ENCODE measurements around the gene NEAT1. TPM values are rescaled to one million over a fixed set of nuclear protein-coding genes. Genes with fewer than 3 reads are reported as not detected.

NEAT1 gene
- total and polyA plus RNA-seq, 9 of the 15 experiments (the other 6 are each of a cell fraction or from before 2014, with no cell fraction given) = 20.1 to 389 (median 62.8) TPM

DNA sequence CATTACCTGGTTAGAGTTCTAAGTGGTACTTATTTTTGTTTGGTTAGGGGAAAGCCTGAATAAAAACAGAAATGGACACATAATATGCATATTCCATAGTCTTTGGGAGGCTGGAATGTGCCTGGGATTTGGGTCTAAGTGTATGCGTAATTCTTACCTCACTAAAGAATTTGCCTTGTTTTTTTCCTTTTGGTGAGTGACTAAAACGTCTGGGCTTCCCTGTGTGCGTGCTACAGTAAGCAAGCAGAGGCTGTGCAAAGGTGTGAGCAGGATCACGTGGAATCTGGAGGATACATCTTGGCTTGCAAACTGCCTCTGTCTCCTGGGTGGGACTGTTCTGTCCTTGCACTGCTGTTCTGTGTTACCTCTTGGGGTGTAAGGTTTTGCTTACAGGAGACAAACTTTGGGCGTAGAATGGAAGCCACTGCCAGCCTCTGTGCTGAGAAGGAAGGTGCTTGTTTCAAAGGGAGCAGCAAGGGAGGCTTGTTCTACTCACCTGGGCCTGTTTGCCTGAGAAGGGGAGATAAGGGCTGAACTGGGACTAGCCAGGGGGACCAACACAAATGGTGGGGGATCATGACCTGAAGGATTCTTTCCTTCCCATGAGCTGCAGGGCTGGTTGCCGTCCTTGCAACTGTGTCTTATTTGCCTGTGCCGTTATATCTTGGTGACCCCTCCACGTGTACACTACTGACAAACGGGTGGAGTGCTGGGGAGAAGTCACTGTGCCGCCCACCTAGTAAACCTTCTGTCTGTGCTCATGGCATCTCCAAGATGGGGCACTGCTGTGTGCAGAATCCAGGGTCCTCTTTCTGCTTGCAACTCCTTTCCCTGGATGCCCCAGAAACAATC, 4.5 kb downstream of the NEAT1 start (continued):
- TF ChIP-seq ZBTB26 (CRISPR knock-in tag; IDR thresholded peaks at IDR 0.05) (peak; percentile 87), ZNF280B (CRISPR knock-in tag; IDR thresholded peaks at IDR 0.05) (0 out of 2 replicates have a peak, but pooled peaks have one; percentile 35), ZFPM2 (CRISPR knock-in tag; IDR thresholded peaks at IDR 0.05) (0 out of 2 replicates have a peak, but pooled peaks have one; percentile 85), ERF (CRISPR knock-in tag; IDR thresholded peaks at IDR 0.05) (peak; percentile 89), HCFC1 (IDR thresholded peaks at IDR 0.05; ENCODE audit: low read depth, low read length) (peak; percentile 42; the same call in 1 of the 2 replicates), FUS (optimal IDR thresholded peaks at IDR 0.05; ENCODE audit: low read depth, low read length) (peak; percentile 99), RFX7 (CRISPR knock-in tag; IDR thresholded peaks at IDR 0.05) (peak; percentile 91), ZEB2 (IDR thresholded peaks at IDR 0.05) (peak; percentile 80), HDAC2 (IDR thresholded peaks at IDR 0.05) (no peak), HDAC6 (IDR thresholded peaks at IDR 0.05; ENCODE audit: low read depth, low read length) (peak; percentile 45; the same call in 1 of the 2 replicates), FOXP1 (CRISPR knock-in tag; IDR thresholded peaks at IDR 0.05) (0 out of 2 replicates have a peak, but pooled peaks have one; percentile 48), GTF2E2 (tag; IDR thresholded peaks at IDR 0.05) (0 out of 2 replicates have a peak, but pooled peaks have one; percentile 41), ZBTB7A (IDR thresholded peaks at IDR 0.05; ENCODE audit: borderline replicate concordance, control insufficient read depth, low read depth, low read length) (no peak), ZNF780A (CRISPR knock-in tag; IDR thresholded peaks at IDR 0.05) (peak; percentile 83), GABPB2 (CRISPR knock-in tag; conservative IDR thresholded peaks at IDR 0.05) (peak; percentile 81), FIP1L1 (IDR thresholded peaks at IDR 0.05; ENCODE audit: low read depth, low read length, poor library complexity, severe bottlenecking) (peak; percentile 99), TAF7 (tag; IDR thresholded peaks at IDR 0.05) (0 out of 2 replicates have a peak, but pooled peaks have one; percentile 9), HDGF (IDR thresholded peaks at IDR 0.05) (peak; percentile 69; the same call in 1 of the 2 replicates), SP1 (CRISPR knock-in tag; IDR thresholded peaks at IDR 0.05) (peak; percentile 89), ZC3H8 (IDR thresholded peaks at IDR 0.05) (0 out of 2 replicates have a peak, but pooled peaks have one; percentile 25)
- TF ChIP-seq, protein P1, sequence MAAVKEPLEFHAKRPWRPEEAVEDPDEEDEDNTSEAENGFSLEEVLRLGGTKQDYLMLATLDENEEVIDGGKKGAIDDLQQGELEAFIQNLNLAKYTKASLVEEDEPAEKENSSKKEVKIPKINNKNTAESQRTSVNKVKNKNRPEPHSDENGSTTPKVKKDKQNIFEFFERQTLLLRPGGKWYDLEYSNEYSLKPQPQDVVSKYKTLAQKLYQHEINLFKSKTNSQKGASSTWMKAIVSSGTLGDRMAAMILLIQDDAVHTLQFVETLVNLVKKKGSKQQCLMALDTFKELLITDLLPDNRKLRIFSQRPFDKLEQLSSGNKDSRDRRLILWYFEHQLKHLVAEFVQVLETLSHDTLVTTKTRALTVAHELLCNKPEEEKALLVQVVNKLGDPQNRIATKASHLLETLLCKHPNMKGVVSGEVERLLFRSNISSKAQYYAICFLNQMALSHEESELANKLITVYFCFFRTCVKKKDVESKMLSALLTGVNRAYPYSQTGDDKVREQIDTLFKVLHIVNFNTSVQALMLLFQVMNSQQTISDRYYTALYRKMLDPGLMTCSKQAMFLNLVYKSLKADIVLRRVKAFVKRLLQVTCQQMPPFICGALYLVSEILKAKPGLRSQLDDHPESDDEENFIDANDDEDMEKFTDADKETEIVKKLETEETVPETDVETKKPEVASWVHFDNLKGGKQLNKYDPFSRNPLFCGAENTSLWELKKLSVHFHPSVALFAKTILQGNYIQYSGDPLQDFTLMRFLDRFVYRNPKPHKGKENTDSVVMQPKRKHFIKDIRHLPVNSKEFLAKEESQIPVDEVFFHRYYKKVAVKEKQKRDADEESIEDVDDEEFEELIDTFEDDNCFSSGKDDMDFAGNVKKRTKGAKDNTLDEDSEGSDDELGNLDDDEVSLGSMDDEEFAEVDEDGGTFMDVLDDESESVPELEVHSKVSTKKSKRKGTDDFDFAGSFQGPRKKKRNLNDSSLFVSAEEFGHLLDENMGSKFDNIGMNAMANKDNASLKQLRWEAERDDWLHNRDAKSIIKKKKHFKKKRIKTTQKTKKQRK (IDR thresholded peaks at IDR 0.05; ENCODE audit: borderline replicate concordance, low read depth, low read length) = no peak
- TF ChIP-seq, protein P2, sequence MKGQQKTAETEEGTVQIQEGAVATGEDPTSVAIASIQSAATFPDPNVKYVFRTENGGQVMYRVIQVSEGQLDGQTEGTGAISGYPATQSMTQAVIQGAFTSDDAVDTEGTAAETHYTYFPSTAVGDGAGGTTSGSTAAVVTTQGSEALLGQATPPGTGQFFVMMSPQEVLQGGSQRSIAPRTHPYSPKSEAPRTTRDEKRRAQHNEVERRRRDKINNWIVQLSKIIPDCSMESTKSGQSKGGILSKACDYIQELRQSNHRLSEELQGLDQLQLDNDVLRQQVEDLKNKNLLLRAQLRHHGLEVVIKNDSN (CRISPR knock-in tag; IDR thresholded peaks at IDR 0.05) = peak; percentile 61

Data from K562 (cell line).